GM18508 (cell line): Measurements from ENCODE around the gene ROCK2.
"Not testable (repeated sequence)": the region's sequence is repeated elsewhere in the genome, so short reads cannot be mapped to it uniquely, and the experiment has no call there.

Experiments used
- ATAC-seq: cut with Tn5 transposase; IDR thresholded peaks from one replicate; pipeline ENCODE4 v1.9.1; 2021; ENCODE audit warnings: moderate number of reproducible peaks; ENCODE audit not compliant: insufficient read depth, unreplicated experiment

ROCK2 gene

GRCh38 chr2:11343368-11343649 is 1.1 kb downstream of the ROCK2 start:
- no peak for ATAC-seq

DNA sequence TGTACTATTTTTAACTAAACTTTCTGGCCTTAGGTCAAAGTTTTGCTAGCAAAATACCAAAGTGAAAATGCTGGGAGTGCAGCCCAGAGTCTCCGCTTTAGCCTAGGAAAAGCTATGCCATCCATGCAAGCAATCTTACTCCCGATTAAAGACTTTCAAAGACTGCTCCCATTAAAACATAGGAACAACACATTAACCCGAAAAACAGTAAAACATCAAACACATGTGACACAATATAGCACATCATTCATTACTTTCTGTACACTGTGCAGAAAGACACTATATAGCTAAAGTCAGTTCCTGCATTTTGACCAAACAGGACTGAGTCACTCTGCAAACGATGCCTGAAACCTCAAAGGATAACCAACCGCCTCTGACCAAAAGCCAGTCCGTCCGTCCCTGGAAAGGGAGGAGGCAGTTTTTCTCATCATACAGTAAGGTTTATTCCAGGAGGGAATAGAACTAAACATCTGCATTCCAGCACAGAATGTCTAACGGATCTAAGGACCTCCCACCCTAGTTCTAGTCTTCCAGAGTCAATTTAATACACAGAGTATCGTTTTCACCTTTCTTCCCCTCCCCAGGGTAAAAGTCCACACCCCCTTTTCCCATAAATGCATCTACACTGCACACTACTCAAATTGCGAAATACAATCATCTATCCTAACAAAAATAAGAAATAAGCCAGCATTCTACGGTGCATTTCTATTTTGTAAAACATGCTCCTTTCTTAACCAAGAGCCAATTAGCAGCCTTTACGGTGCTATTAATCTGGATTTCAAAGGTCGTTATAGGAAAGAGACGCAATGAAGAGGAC is 1.7 kb downstream of the ROCK2 start:
- ATAC-seq, result no peak

DNA sequence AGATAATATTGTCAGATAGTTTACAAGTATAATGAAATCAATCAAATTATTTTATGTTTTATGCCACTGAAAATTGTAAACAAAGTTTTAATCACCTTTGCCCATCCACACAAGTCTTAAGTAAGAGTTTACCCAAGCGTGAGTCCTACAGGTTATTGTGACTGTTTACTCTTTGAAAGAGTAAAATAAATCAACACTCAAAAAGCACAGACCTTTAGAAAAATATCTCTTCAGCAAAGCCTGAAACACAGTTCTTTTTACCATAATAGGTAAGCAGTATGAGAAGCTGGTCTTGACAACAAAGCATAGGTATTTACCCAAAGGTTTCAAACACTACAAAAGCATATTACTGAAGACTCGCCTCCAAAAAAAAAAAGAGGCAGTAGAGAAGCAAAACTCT is 3.7 kb downstream of the ROCK2 start:
- no peak for ATAC-seq

DNA sequence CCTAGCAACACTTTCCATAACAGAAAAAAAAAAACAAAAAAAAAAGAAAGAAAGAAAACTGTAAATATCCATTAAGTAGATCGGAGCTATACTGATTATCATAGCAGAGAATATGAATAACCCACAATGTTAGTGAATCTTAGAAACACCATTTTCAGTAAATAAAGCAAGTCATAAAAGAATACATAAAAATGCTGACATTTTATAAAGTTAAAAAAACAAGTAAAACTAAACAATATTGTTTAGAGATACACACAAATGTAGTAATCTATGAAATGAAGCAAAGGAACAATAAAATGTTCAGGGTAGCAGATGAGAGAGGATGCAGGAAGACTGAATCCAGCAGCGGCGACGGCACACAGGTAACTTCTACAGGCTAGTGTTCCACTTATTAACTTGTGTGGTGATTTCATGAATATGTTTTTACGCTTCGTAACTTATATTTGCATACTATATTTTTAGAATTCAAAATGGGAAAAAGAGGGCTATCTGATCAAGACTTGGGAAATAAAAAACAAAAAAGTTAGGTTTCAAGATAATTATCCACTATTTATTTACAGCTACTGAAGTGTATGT is 4.8 kb downstream of the ROCK2 start:
- no peak for ATAC-seq

GRCh38 chr2:11338580-11338979 is 5.9 kb downstream of the ROCK2 start:
- no peak for ATAC-seq

DNA sequence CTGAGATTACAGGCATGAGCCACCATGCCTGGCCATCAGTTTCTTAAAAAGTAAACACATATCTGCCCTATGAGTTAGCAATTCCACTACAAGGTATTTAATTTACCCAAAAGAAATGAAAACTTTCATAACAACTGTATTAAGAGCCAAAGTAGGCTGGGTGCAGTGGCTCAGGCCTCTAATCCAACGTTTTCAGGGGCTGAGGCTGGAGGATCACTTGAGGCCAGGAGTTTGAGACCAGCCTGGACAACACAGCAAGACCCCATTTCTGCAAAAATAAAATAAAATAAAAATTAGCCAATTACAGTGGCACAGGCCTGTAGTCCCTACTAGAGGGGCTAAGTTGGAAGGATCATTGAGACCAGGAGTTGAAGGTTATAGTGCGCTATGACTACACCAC is 6.5 kb downstream of the ROCK2 start:
- ATAC-seq, result no peak

DNA sequence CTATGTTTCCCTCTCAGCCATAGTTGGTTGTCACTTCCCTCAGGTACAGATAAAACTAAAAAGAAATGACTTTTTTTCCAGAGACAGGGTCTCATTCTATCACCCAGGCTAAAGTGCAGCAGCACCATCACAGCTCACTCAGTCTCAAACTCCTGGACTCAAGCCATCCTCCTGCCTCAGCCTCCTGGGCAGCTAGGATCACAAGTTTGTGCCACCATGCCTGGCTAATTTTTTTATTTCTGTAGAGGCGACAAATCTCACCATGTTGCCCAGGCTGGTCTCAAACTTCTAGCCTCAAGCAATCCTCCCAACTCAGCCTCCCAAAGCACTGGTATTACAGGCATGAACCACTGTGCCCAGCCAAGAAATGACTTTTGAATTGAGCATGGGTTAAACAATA is 8.2 kb downstream of the ROCK2 start:
- ATAC-seq, result no peak

GRCh38 chr2:11333427-11334183 is 10.8 kb downstream of the ROCK2 start:
- no peak for ATAC-seq

- ATAC-seq, result no peak
Measured at GRCh38 chr2:11332596-11332995, 11.8 kb downstream of the ROCK2 start.

GRCh38 chr2:11330457-11331142 is 13.8 kb downstream of the ROCK2 start:
- ATAC-seq, result no peak

GRCh38 chr2:11329776-11330175 is 14.7 kb downstream of the ROCK2 start:
- ATAC-seq, result no peak

- ATAC-seq, result not testable (repeated sequence)
Measured at GRCh38 chr2:11328522-11328921, 15.9 kb downstream of the ROCK2 start.

- ATAC-seq, result no peak
Measured at GRCh38 chr2:11327871-11328270, 16.6 kb downstream of the ROCK2 start.

DNA sequence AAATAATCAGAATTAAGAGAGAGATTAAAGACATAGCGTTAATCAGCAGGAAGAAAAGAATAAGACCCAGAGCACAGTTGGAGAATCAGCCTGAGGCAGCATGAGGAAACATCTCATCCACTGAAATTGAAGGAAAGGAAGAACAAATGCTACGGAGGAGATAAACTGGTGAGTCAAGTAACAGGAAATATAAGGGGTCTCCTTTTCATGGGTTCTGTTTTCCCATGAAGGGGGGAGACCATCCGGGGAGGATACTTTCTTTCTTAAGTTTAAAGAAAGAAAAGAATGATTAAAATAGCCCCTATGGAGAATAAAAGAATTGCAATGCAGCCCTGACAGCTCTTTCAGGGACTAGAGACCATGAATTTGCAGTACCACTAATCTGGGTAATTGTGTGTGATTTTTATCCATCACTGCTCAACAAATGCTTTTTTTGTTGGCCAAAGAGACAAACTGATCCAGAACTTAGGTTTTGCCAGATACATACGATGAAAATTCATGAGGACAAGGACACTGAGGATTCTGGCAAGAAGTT is 17.7 kb downstream of the ROCK2 start:
- no peak for ATAC-seq

DNA sequence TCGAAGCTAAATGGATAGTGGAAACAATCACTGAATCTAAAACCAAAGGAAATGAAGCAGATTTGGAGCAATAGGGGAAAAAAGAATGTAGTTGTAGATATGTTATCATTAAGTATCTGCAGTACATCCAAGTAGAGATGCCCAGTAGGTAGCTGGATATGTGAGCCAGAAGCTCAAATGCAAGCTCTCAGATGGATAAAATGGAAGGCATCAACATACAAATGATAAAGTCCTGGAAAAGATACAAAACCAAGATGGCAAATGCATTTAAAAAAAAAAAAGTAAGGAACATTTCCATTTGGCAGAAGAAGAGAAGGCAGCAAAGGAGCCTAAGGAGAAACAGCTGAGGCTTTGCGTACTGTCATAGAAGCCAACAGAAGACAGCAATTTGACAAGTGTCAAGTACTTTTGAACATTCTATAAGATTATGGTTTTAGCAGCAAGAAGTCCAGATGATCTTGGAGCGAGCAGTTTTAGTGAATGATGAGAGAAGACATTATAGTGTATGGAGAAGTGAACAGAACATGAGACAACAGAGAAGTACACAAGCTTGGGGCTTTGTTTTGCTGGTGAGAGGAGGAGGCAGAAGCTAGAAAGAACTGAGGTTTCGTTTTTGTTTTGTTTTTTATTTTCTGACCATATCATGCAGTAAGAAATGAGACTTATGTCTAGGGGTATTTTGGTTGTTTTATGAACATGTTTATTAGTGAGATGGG is 18.3 kb downstream of the ROCK2 start:
- no peak for ATAC-seq

DNA sequence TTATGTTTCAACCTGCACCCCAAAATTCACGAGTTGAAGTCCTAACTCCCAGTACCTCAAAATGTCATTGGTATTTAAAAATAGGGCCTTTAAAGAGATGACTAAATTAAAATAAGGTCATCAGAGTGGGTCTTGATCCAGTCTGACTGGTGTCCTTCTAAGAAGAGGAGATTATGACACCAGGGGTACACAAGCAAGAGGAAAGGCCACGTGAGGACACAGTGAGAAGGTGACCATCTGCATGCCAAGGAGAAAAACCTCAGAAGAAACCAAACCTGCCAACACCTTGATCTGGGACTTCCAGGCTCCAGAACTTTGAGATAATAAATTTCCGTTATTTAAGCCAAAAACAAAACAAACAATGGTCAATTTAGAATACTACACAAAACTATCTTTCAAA is 22.6 kb downstream of the ROCK2 start:
- ATAC-seq, result no peak

DNA sequence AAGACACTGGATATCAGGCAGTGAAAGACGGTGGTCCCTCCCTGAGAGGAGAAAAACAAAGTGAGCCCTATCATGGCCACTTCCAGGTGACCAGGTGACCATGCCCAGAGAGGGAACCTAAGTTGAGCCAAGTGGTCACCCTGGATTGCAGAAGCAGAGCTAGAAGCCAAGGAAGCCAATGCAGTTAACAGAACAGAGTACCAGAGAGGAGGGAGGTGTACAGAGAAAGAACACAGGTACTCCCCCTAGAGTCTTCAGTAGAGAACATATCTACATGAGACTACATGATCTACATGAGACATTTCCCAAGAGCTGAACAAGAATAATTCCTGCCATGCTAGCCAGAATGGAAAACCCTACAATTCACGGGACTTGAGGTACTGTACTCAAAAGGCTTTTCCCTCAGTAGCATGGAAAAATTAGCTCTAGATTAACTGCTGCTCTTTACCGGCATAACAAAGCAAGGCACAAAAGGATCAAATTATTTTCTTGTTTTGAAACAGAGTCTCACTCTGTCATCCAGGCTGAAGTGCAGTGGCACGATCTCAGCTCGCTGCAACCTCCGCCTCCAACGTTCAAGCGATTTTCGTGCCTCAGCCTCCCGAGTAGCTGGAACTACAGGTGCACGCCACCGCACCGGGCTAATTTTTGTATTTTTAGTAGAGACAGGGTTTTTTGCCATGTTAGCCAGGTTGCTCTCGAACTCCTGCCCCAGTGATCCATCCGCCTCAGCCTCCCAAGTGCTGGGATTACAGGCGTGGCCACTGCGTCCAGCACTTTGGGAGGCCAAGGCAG is 23.5 kb downstream of the ROCK2 start:
- no peak for ATAC-seq

GRCh38 chr2:11319939-11320338 is 24.5 kb downstream of the ROCK2 start:
- ATAC-seq, result no peak

DNA sequence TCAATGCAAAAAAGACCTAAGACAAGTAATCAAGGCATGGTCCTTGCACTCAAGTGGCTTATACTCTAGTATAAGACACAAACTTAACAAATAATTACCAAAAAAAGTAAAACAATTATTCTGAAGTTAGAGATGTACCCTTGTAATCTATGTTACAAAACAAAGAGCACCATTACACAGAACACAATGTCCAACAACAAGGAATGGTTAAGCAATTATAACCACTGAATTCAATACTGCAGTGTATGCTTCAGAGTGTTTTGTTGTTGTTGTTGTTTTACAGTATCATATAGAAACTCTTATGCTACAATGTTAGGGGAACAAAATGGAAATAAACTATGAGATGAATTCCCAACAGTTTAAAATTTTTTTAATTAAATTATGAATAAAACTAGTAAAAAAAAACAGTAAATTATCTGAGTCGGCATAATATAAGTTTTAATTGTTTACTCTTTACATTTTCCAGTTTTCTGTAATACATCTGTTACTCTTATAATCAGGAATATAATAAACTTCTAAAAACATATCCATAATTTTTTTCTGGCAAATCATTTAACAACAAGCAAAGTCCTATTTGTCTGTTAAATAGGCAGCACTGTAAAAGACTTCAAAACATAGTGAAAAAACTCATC is 29.2 kb downstream of the ROCK2 start:
- no peak for ATAC-seq
